Keratinocyte (primary cell): ENCODE data around the gene TXNRD2. TPM values are rescaled to one million over a fixed set of nuclear protein-coding genes. Genes with fewer than 3 reads are reported as not detected.

Experiments used
- DNase-seq: peaks from one replicate; pipeline ENCODE4 v3.0.0-alpha.2; 2011; ENCODE audit warnings: low read depth, missing footprints, low spot score
- FAIRE-seq: peaks from 2 replicates; lab custom pipeline; 2011; peaks lifted over from hg19 to GRCh38; lab: Jason Lieb, UNC
- H2AFZ ChIP-seq: 2 replicates; pipeline ENCODE4 v1.6.0; 2012; ENCODE audit warnings: low read length, control low read depth, inconsistent platforms; ENCODE audit not compliant: control insufficient read depth
- H3K27ac ChIP-seq: 2 replicates; pipeline ENCODE4 v1.5.1; 2011; ENCODE audit warnings: low read length; ENCODE audit not compliant: control insufficient read depth, insufficient read depth
- H3K27me3 ChIP-seq: 3 replicates; pipeline ENCODE4 v1.6.0; 2011; ENCODE audit warnings: low read length; ENCODE audit not compliant: control insufficient read depth, insufficient read depth; ENCODE audit errors: extremely low read depth
- H3K36me3 ChIP-seq, 2 experiments: 2 replicates in 1 of 2; 3 replicates in 1 of 2; pipeline ENCODE4 v1.5.1; 2011; ENCODE audit warnings: low read length in 2 of 2, mild to moderate bottlenecking in 1 of 2; ENCODE audit not compliant: control insufficient read depth in 2 of 2, insufficient read depth in 2 of 2; ENCODE audit errors: extremely low read depth in 1 of 2
- H3K4me1 ChIP-seq: 3 replicates; pipeline ENCODE4 v1.5.1; 2011; ENCODE audit warnings: low read length; ENCODE audit not compliant: control insufficient read depth, insufficient read depth; ENCODE audit errors: extremely low read depth
- H3K4me2 ChIP-seq: 3 replicates; pipeline ENCODE4 v1.6.0; 2011; ENCODE audit warnings: low read depth, low read length; ENCODE audit not compliant: control insufficient read depth, insufficient read depth; ENCODE audit errors: extremely low read depth
- H3K4me3 ChIP-seq, 3 experiments: fragments of 200-600 bp in 1 of 3; sonication (generic) in 1 of 3; 2 replicates in 2 of 3; 3 replicates in 1 of 3; pipeline ENCODE4 v1.5.1; 2011 to 2016; ENCODE audit warnings: low read length in 3 of 3, mild to moderate bottlenecking in 3 of 3, control low read depth in 2 of 3, inconsistent platforms in 1 of 3, low read depth in 1 of 3, mixed read lengths in 1 of 3, mixed run types in 1 of 3, moderate library complexity in 1 of 3; ENCODE audit not compliant: control insufficient read depth in 2 of 3, insufficient read depth in 2 of 3; ENCODE audit errors: extremely low read depth in 1 of 3
- H3K79me2 ChIP-seq: 2 replicates; pipeline ENCODE4 v1.6.0; 2012; ENCODE audit warnings: low read length; ENCODE audit not compliant: control insufficient read depth, insufficient read depth
- H3K9ac ChIP-seq: 3 replicates; pipeline ENCODE4 v1.6.0; 2011; ENCODE audit warnings: low read length; ENCODE audit not compliant: control insufficient read depth, insufficient read depth; ENCODE audit errors: extremely low read depth
- H3K9me1 ChIP-seq: 3 replicates; pipeline ENCODE4 v1.6.0; 2011; ENCODE audit warnings: low read length; ENCODE audit not compliant: control insufficient read depth, insufficient read depth; ENCODE audit errors: extremely low read depth
- H3K9me3 ChIP-seq: 2 replicates; pipeline ENCODE4 v1.5.1; 2012; ENCODE audit warnings: low read depth, low read length; ENCODE audit not compliant: control insufficient read depth
- H4K20me1 ChIP-seq: 3 replicates; pipeline ENCODE4 v1.6.0; 2011; ENCODE audit warnings: low read length; ENCODE audit not compliant: control insufficient read depth, insufficient read depth; ENCODE audit errors: extremely low read depth
- CTCF ChIP-seq, 3 experiments: IDR thresholded peaks in 1 of 3; conservative IDR thresholded peaks in 1 of 3; optimal IDR thresholded peaks in 1 of 3; 2 replicates in 2 of 3; 3 replicates in 1 of 3; pipeline versions ENCODE3 to v1.5.1; 2011; ENCODE audit warnings: low read length in 3 of 3, mild to moderate bottlenecking in 3 of 3, moderate library complexity in 2 of 3, control low read depth in 1 of 3, inconsistent platforms in 1 of 3; ENCODE audit not compliant: insufficient read depth in 2 of 3; ENCODE audit errors: extremely low read depth in 1 of 3
- EZH2 ChIP-seq: IDR thresholded peaks from one replicate; pipeline ENCODE4 v1.6.1; 2012; ENCODE audit warnings: inconsistent platforms, mild to moderate bottlenecking, low read length, moderate library complexity
- dilution Hi-C: fragments of 300-500 bp; cut with MboI; formaldehyde crosslinking; loops from one replicate; pipeline ENCODE4 v1.7.0; 2020; ENCODE audit warnings: low sequenced_read_pairs; ENCODE audit not compliant: extremely low pct_ligation_motif_present
- polyA plus RNA-seq, 5 experiments: library from polyadenylated mRNA; depleted of rRNA in 3 of 5; stranded (reverse) in 3 of 5; stranded (forward) in 1 of 5; unstranded in 1 of 5; fragments of >200 nt; gene quantifications; 1 replicate in 1 of 5; 2 replicates in 3 of 5; 3 replicates in 1 of 5; pipeline versions ENCODE4 v1.2.1 to v1.2.3, GENCODE V29; 2011 to 2012; ENCODE audit warnings: missing spikeins in 2 of 5, low read depth in 1 of 5, low replicate concordance in 1 of 5

TXNRD2 gene
- polyA plus RNA-seq, 1 donor (not counting 4 experiments of a cell fraction or from before 2014, with no cell fraction given): 16.0 TPM

- Histone ChIP-seq H3K4me3 (no peak overlapping the region), H4K20me1 (no peaks in the 10 kb centered on the region), H3K27me3 (no peaks in the 10 kb centered on the region), H3K9me3 (no peaks in the 10 kb centered on the region), H2AFZ (no peak overlapping the region), H3K9ac (no peak overlapping the region), H3K4me1 (peaks cover 59% of the 10 kb centered on the region), H3K9me1 (no peaks in the 10 kb centered on the region), H3K4me2 (no peak overlapping the region), H3K79me2 (peaks cover 8% of the 10 kb centered on the region), H3K36me3 (no peaks in the 10 kb centered on the region), H3K27ac (no peak overlapping the region)
- FAIRE-seq (no peak), DNase-seq (no peak)
- TF ChIP-seq CTCF (optimal IDR thresholded peaks at IDR 0.05 in 1 of 3, IDR thresholded peaks at IDR 0.05 in 1 of 3, conservative IDR thresholded peaks at IDR 0.05 in 1 of 3; ENCODE audit: extremely low read depth in 1 of 3, insufficient read depth in 2 of 3, low read length in 3 of 3) (no peak), EZH2 (no peak)
- dilution Hi-C loops: no loop called here
Measured at GRCh38 chr22:19877626-19878339, 63.8 kb downstream of the TXNRD2 start.

GRCh38 chr22:19876941-19877625 is 64.5 kb downstream of the TXNRD2 start:
- dilution Hi-C loops: no loop called here
- Histone ChIP-seq H3K36me3 (no peaks in the 10 kb centered on the region), H3K9me1 (no peaks in the 10 kb centered on the region), H3K9me3 (no peaks in the 10 kb centered on the region), H3K4me2 (no peak overlapping the region), H3K27ac (no peak overlapping the region), H4K20me1 (no peaks in the 10 kb centered on the region), H3K4me1 (peaks cover 52% of the 10 kb centered on the region), H3K79me2 (peaks cover 8% of the 10 kb centered on the region), H3K4me3 (no peak overlapping the region), H2AFZ (no peak overlapping the region), H3K9ac (no peak overlapping the region), H3K27me3 (no peaks in the 10 kb centered on the region)
- no peak for DNase-seq
- FAIRE-seq: no peak
- TF ChIP-seq EZH2 (no peak), CTCF (optimal IDR thresholded peaks at IDR 0.05 in 1 of 3, IDR thresholded peaks at IDR 0.05 in 1 of 3, conservative IDR thresholded peaks at IDR 0.05 in 1 of 3; ENCODE audit: extremely low read depth in 1 of 3, insufficient read depth in 2 of 3, low read length in 3 of 3) (no peak)
